HG02938 (cell line): ENCODE measurements around the gene NUSAP1.
A peak's percentile ranks its signal among the peaks of the same experiment; 100 is the strongest.
"Not testable (repeated sequence)": the region's sequence is repeated elsewhere in the genome, so short reads cannot be mapped to it uniquely, and the experiment has no call there.

Experiments used
- ATAC-seq: cut with Tn5 transposase; IDR thresholded peaks from one replicate; pipeline ENCODE4 v1.9.1; 2021; ENCODE audit warnings: mild to moderate bottlenecking, moderate library complexity; ENCODE audit not compliant: unreplicated experiment

NUSAP1 gene

DNA sequence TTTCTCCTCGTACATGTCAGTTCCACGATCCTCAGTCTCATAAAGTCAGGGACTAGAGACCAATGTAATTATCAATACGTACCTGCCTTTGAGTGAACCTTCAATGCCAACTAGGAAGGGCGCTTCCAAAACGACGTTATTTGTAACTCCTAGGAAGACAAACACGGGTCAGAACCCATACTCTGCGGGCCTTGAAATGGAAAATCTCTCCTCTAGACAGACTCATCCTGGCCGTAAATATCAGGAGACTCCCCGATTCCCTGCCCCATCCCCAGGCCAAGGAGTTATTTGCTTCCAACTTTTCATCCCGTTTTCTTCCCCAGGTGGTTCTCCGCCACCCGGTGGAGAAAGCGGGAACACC is 868 bp upstream of the NUSAP1 start:
- ATAC-seq, result no peak

- peak; percentile 14 for ATAC-seq
These were observed 413 bp downstream of the NUSAP1 start for GRCh38 chr15:41333026-41333562.

DNA sequence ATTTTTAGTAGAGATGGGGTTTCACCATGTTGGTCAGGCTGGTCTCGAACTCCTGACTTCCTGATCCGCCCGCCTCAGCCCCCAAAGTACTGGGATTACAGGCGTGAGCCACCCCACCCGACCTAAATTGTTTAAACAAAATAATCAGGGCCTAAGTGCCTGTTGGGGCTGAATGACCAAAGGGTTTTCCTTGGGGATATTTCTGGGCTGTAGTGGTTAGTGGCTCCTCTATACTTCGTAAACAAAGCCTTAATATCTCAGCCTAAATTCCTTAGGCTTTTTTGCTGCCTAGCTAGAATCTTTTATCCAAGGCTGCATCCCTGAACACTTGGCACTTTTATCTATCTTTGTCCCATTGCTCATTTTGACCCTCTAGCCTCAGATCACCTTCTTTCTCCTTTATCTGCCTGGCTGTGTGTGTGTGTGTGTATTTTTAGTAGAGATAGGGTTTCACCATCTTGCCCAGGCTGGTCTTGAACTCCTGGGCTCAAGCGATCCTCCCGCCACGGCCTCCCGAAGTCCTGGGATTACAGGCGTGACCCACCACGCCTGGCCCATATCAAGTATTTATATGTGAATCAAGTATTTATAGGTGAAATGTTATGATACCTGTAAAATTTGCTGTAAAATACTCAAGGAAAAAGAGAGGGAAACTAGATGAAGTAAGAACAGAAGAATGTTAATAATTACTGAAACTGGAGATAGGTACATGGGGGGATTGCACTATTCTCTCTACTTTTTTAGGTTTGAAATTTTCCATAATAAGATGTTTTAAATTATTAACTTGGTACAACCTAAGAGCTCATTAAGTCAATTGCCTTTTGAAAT is 1.8 kb downstream of the NUSAP1 start:
- ATAC-seq, result no peak

DNA sequence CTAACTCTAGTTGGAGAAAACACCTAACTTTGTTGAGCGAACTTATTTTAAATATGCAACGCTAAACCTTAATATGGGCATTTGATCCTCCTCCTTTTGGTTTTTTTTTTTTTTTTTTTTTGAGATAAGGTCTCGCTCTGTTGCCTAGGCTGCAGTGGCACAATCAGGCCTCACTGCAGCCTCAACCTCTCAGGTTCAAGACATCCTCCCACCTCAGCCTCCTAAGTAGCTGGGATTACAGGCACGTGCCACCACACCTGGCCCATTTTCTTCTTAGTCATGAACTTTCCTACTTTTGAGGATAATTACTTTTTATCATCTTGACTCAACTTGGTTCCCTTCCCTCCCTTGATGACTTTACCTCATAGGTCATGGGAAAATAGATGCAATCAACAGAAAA is 3.9 kb downstream of the NUSAP1 start:
- no peak for ATAC-seq

- ATAC-seq, result no peak
These were observed 4.4 kb downstream of the NUSAP1 start for GRCh38 chr15:41337047-41337446.

DNA sequence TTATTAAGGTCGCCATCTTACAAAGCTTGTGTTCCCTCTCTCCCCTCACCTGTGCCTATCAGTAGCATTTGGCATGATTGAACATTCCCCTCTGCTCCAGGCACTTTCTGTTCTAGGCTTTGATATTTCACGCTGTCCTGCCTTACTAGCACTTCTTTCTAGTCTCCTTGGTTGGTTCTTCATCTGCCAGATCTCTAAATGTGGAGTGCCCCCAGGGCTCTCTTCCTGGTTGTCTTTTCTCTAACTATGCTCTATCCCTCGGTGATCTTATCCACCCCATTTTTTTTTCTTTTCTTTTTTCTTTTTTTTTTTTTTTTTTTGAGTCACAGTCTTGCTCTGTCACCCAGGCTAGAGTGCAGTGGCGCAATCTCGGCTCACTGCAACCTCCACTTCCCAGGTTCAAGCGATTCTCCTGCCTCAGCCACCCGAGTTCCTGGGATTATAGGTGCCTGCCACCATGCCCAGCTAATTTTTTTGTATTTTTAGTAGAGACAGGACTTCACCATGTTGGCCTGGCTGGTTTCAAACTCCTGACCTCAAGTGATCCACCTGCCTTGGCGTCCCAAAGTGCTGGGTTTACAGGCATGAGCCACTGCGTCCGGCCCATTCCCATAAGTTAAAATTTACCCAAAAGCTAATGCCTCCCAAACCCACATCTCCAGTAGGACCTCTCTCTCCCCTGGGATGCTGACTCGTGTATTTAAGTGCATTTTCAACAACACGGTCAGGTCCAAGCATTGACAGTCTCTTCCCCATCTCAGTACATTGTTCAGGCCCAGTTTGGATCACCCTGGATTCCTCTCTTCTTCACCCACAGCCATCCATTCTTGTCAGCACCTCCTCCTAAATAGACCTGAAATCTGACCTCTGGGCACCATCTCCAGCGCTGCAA is 5.2 kb downstream of the NUSAP1 start:
- ATAC-seq, result no peak

DNA sequence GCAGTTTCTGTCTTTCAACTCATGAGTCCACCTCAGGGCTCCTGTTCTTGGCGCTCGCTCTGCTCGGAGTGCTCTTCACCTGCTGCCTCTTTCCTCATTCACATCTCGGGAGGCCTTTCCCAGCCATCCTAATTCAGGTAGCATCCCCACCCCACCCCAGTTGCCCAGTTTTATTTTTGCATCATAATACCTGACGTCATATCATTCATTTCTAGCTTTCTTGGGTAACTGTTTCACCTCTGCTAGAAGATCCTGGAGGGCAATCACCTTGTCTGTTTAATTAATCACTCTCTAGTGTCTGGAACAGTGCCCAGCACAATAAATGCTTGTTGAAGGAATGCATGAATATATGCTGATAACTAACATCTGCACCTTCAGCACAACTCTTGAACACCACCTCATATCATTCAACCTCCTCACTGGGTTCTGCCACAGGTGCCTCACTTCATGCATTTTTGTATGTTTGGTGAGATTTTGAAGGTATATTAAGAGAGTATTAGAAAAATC is 7.6 kb downstream of the NUSAP1 start:
- no peak for ATAC-seq

DNA sequence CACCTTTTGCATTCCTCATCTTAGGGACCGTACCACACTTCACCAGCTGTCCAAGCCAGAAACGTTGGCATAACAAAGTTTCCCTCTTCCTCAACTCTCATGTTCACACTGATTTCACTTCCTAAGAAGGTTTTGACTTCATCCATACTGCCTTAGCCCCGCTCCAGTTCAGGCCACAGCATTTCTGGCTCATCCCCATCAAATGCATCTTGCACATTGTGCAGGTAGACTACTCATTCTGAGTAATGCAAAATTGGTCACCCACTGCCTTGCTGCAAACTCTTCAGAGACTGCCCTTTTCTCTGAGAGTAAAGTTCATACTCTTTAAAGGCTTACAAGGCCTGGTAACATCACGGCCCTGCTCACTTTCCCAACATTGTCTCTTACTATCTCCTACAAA is 8.8 kb downstream of the NUSAP1 start:
- no peak for ATAC-seq

DNA sequence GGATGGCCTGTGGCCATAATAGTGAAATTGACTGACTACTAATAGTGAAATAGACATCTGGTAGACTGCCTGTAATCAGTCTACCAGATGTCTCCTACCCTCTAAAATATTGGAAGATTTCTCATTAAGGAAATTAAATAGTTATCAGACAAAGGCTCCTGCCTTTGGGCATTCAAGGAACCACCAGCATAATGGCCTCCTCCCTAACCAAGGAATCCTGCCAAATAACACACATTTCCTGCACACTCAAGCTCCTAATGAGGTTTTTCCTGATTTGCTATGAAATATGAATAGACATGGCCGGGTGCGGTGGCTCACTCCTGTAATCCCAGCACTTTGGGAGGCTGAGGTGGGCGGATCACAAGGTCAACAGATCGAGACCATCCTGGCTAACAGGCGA is 14.6 kb downstream of the NUSAP1 start:
- no peak for ATAC-seq

DNA sequence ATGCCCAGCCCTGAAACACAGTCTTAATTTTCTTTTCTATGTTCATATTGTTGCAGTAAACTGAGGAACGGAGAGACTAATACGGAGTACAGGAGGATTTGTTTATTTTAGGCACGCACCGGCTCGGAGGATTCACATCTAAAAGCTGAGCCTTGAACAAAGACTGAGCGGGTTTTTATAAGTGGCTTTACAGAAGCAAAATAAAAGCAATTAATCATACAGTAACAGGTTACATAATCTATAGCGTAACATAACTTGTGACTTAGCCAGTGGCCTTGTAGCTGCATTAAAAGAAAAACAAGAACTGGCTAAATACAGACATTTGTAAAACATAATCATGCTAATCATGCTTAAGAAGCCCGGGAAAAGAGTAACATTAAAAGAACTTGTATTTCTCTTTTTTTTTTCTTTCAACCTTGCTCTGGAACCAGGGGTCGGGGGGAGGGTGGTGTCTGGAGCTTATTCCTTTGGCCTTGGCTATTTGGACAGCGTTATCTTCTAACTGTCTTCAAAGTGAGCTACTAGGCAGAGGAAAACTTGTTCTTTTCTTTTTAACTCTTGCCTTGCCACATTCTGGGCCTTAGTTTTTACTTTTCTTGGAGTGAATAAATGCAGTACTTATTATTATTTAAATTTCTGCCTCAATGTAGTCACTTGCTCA is 17.5 kb downstream of the NUSAP1 start:
- ATAC-seq, result no peak

- ATAC-seq, result no peak
These were observed 21.7 kb downstream of the NUSAP1 start for GRCh38 chr15:41354371-41354770.

DNA sequence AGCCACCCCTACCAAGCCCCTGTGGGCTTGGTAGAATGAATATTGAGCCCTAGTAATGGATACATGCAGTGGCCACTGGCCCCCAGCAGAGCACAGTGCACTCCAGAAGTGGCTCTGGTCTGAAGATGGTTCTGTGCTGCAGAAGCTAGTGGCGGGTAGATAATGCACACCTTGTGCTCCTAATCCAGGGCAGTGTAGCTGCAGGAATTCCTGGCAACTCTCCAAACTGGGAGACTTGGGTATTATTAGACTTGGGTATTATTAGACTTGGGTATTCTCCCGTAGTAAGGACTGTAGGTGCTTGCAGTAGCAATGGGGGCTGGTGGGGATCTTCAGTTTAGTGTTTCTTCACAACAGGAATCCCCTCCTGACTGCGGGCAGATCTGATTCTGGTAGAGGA is 34.7 kb downstream of the NUSAP1 start:
- ATAC-seq, result no peak

- ATAC-seq, result no peak
These were observed 45.3 kb downstream of the NUSAP1 start for GRCh38 chr15:41377978-41378377.

DNA sequence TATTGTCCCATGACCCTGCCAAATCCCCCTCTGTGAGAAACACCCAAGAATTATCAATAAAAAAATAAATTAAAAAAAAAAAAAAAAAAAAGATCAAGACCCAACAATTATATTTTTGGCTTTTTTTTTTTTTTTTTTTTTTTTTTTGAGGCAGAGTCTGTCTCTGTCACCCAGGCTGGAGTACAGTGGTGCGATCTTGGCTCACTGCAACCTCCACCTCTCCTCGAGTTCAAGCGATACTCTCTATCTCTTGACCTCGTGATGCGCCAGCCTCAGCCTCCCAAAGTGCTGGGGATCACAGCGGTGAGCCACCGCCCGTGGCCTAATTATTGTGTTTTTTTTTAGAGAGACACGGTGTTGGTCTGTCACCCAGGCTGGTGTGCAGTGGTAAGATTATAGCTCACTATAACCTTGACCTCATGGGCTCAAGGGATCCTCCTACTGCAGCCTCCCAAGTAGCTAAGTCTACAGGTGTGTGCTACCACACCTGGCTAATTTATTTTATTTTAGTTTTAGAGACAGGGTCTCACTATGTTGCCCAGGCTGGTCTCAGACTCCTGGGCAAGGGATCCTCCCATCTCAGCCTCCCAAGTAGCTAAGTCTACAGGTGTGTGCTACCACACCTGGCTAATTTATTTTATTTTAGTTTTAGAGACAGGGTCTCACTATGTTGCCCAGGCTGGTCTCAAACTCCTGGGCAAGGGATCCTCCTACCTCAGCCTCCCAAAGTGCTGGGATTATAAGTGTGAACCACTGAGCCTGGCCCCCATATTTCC is 51.5 kb downstream of the NUSAP1 start:
- not testable (repeated sequence) for ATAC-seq

DNA sequence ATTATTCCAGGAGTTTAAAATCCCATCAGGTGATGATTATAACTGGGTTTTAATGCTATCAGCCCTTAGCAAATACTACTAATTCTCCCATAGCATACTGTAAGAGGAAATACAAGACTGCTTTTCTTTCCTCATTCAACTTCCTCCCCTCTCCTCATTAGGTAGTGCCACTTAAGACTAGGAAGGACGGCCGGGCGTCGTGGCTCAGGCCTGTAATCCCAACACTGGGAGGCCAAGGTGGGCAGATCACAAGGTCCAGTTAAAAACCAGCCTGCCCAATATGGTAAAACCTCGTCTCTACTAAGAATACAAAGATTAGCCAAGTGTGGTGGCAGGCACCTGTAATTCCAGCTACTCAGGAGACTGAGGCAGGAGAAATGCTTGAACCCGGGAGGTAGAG is 55.0 kb downstream of the NUSAP1 start:
- no peak for ATAC-seq

DNA sequence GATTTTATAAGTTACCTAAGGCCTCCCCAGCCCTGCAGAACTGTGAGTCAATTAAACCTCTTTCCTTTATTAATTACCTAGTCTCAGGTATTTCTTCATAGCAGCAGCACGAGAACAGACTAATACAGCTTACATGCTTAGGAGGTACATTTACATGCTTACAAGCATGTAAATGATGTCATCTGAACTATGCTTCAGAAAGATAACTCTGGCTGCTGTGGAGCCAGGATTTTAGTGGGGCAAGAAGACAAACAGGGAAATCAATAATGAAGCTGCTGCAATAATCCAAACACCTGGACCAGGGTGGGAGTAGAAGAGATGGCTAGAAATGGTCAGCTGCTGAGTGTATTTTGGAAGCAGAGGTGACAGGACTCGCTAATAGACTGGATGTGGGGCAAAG is 60.0 kb downstream of the NUSAP1 start:
- no peak for ATAC-seq

DNA sequence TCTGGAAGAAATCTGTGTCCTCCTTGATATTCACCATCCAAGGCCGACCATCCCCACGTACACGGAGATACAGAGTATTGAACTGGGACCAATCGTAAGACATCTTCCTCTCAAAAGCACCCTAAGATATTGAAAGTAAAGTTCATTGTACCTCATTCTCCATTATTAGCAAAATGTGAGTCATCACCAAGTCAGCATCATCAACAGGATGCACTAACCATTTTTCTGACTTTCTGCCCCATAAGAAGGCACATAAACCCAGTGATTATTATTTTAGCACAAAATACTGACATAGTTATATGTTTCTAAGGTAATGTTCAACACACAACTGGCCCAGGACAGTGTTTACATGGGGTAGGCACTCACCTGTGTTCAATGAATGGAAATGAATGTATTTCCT is 62.2 kb downstream of the NUSAP1 start:
- no peak for ATAC-seq

- ATAC-seq, result no peak
These were observed 63.4 kb downstream of the NUSAP1 start for GRCh38 chr15:41396111-41396510.

- no peak for ATAC-seq
These were observed 69.2 kb downstream of the NUSAP1 start for GRCh38 chr15:41401904-41402267.

DNA sequence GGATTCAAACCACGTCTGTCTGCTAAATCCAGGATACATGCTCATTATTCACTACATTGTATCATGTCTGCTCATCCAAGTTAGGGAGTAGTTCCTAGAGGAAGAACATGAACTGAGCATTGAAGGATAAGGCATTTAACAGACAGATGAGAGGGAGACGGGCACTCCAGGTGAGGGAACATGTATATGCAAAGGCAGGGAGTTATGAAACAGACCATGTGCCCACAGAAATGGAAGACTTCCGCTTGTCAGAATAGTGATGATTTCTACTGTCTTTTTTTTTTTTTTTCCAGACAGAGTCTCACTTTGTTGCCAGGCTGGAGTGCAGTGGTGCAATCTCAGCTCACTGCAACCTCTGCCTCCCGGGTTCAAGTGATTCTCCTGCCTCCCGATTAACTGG is 74.7 kb downstream of the NUSAP1 start:
- no peak for ATAC-seq
